PC-3 (cell line): ENCODE measurements around the gene CERS6.

Experiments
- EZH2phosphoT487 ChIP-seq: fragments of 300-600 bp; sonication (generic); IDR thresholded peaks from 2 replicates; pipeline ENCODE4 v1.6.1; 2018; ENCODE audit warnings: mild to moderate bottlenecking, antibody characterized with exemption, low read length, borderline replicate concordance
- TF ChIP-seq, protein P1 (sequence below): fragments of 300-600 bp; sonication (generic); conservative IDR thresholded peaks from 2 replicates; pipeline ENCODE4 v1.5.1; 2017; ENCODE audit warnings: antibody characterized with exemption, low read depth, mild to moderate bottlenecking, low read length

DNA sequence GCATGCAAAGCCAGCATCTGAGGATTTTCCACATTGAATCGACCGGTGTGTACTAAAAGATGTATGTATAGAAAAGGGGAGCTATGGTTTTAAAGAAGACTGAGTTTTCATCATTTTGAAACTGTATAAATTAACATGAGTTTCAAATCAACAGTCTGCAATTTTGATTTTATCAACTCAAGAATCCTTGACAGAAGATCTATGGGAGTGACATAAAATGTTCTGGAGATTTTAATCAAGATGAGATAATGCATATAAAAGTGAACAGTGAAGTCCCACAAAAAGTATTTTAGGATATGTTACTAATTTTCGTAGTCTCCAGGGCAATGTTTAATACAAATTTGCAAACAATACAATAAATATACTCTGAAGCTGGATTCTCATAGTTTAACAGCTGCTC is 24.0 kb upstream of the CERS6 start:
- TF ChIP-seq, protein P1, sequence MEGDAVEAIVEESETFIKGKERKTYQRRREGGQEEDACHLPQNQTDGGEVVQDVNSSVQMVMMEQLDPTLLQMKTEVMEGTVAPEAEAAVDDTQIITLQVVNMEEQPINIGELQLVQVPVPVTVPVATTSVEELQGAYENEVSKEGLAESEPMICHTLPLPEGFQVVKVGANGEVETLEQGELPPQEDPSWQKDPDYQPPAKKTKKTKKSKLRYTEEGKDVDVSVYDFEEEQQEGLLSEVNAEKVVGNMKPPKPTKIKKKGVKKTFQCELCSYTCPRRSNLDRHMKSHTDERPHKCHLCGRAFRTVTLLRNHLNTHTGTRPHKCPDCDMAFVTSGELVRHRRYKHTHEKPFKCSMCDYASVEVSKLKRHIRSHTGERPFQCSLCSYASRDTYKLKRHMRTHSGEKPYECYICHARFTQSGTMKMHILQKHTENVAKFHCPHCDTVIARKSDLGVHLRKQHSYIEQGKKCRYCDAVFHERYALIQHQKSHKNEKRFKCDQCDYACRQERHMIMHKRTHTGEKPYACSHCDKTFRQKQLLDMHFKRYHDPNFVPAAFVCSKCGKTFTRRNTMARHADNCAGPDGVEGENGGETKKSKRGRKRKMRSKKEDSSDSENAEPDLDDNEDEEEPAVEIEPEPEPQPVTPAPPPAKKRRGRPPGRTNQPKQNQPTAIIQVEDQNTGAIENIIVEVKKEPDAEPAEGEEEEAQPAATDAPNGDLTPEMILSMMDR: no peak
- no peak for TF ChIP-seq EZH2phosphoT487
